SK-N-SH (cell line): ENCODE data around the gene SPATA24.

Source experiments
- EP300 ChIP-seq, 2 experiments: IDR thresholded peaks; 2 replicates each; pipeline versions ENCODE4 v1.4.0 to v1.6.1; 2012; ENCODE audit warnings: borderline replicate concordance in 1 of 2, low read depth in 1 of 2, low read length in 1 of 2
- EZH2phosphoT487 ChIP-seq: fragments of 200-600 bp; sonication (generic); IDR thresholded peaks from 2 replicates; pipeline ENCODE4 v1.6.1; 2017; ENCODE audit warnings: low read depth, mixed run types, mild to moderate bottlenecking, antibody characterized with exemption, moderate library complexity, borderline replicate concordance
- MEF2A ChIP-seq: IDR thresholded peaks from 2 replicates; pipeline ENCODE4 v1.4.0; 2012; ENCODE audit warnings: low read depth, borderline replicate concordance
- NRF1 ChIP-seq: IDR thresholded peaks from 2 replicates; pipeline ENCODE4 v1.6.1; 2012; ENCODE audit warnings: low read depth, mild to moderate bottlenecking, low read length
- POLR2AphosphoS5 ChIP-seq: IDR thresholded peaks from 2 replicates; pipeline ENCODE4 v1.6.1; 2012; ENCODE audit warnings: low read depth, low read length
- RAD21 ChIP-seq: IDR thresholded peaks from 2 replicates; pipeline ENCODE4 v1.6.1; 2012; ENCODE audit warnings: mild to moderate bottlenecking, low read length
- TAF1 ChIP-seq: IDR thresholded peaks from 2 replicates; pipeline ENCODE4 v1.6.1; 2012; ENCODE audit warnings: low read depth, mild to moderate bottlenecking, low read length, moderate library complexity, borderline replicate concordance
- TF ChIP-seq, protein P1 (sequence below): fragments of 200-600 bp; sonication (generic); IDR thresholded peaks from 2 replicates; pipeline ENCODE4 v1.6.1; 2017; ENCODE audit warnings: antibody characterized with exemption, mild to moderate bottlenecking, moderate library complexity
- TF ChIP-seq, protein P2 (sequence below): IDR thresholded peaks from 2 replicates; pipeline ENCODE4 v1.4.0; 2012; ENCODE audit warnings: low read depth

DNA sequence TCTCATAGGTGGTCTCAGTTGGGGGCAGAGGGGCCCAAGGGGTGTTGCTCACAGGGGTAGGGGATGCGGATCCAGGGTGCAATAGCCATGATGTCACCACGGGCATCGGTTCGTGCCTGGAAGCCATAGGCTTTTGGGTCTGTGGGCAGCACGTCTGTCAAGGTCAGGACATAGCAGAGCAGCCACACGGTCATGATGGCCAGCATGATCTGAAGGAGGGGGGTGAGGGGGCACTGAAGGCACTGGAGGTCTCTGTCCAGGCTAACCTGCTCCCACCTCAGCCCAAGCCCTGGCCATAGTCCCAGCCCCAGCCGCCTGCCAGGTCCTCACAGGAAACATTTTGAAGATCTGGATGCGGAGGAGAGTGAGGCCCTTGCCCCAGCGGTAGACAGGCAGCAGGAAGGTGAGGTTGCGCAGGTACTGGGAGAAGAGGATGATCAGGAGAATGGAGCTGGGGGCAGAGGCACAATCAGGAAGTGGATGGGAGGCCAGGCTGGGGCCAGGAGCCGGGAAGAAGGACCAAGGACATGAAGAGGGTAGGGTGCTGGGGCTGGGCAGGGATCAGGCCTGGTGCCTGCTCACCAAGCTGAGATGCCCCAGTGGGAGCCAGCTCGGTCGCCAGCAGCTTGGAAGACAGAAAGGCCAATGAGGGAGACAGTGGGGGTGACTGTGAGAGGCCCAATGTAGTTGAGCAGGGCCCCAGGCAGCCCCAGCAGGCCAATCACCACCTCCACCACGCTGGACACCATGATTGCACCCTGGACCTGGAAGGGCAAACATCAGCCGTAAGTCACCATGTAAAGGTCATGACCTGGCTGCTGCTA is 24.1 kb downstream of the SPATA24 start:
- TF ChIP-seq POLR2AphosphoS5 (no peak), NRF1 (no peak), MEF2A (no peak), EP300 (IDR thresholded peaks at IDR 0.05; ENCODE audit: borderline replicate concordance in 1 of 2, low read depth in 1 of 2, low read length in 1 of 2) (no peak), TAF1 (no peak), EZH2phosphoT487 (no peak), RAD21 (no peak)
- TF ChIP-seq, protein P1, sequence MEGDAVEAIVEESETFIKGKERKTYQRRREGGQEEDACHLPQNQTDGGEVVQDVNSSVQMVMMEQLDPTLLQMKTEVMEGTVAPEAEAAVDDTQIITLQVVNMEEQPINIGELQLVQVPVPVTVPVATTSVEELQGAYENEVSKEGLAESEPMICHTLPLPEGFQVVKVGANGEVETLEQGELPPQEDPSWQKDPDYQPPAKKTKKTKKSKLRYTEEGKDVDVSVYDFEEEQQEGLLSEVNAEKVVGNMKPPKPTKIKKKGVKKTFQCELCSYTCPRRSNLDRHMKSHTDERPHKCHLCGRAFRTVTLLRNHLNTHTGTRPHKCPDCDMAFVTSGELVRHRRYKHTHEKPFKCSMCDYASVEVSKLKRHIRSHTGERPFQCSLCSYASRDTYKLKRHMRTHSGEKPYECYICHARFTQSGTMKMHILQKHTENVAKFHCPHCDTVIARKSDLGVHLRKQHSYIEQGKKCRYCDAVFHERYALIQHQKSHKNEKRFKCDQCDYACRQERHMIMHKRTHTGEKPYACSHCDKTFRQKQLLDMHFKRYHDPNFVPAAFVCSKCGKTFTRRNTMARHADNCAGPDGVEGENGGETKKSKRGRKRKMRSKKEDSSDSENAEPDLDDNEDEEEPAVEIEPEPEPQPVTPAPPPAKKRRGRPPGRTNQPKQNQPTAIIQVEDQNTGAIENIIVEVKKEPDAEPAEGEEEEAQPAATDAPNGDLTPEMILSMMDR: no peak
- TF ChIP-seq, protein P2, sequence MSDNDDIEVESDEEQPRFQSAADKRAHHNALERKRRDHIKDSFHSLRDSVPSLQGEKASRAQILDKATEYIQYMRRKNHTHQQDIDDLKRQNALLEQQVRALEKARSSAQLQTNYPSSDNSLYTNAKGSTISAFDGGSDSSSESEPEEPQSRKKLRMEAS: no peak
